Central memory CD8-positive, alpha-beta T cell (primary cell): Measurements from ENCODE around the gene CSF1R.
"Not testable (repeated sequence)": the region's sequence is repeated elsewhere in the genome, so short reads cannot be mapped to it uniquely, and the experiment has no call there.

Experiments
- ATAC-seq: fragments of 150-1000 bp; cut with Tn5 transposase; replicated peaks from 2 replicates; pipeline ENCODE4 v1.10.0; 2022; ENCODE audit warnings: mild to moderate bottlenecking, moderate FRiP score, moderate number of reproducible peaks; ENCODE audit not compliant: poor library complexity, severe bottlenecking; ENCODE audit errors: extremely low read depth
- DNase-seq, 2 donors: peaks; one replicate each; pipeline ENCODE4 v3.0.0; 2021; ENCODE audit warnings: low spot score in 2 of 2
- H3K27ac Mint-ChIP-seq: one replicate; pipeline ENCODE4 v1.8.0; 2022; ENCODE audit warnings: low read depth, mild to moderate bottlenecking, moderate library complexity, mixed read lengths
- H3K27me3 Mint-ChIP-seq: one replicate; pipeline ENCODE4 v1.8.0; 2022; ENCODE audit warnings: mixed read lengths
- H3K36me3 Mint-ChIP-seq: one replicate; pipeline ENCODE4 v1.8.0; 2022; ENCODE audit warnings: mild to moderate bottlenecking, moderate library complexity, mixed read lengths; ENCODE audit not compliant: insufficient read depth
- H3K4me1 Mint-ChIP-seq: one replicate; pipeline ENCODE4 v1.8.0; 2022; ENCODE audit warnings: mixed read lengths
- H3K4me3 Mint-ChIP-seq: one replicate; pipeline ENCODE4 v1.8.0; 2022; ENCODE audit warnings: mild to moderate bottlenecking, moderate library complexity, mixed read lengths
- H3K9me3 Mint-ChIP-seq: one replicate; pipeline ENCODE4 v1.8.0; 2022; ENCODE audit warnings: mixed read lengths

The CSF1R gene

DNA sequence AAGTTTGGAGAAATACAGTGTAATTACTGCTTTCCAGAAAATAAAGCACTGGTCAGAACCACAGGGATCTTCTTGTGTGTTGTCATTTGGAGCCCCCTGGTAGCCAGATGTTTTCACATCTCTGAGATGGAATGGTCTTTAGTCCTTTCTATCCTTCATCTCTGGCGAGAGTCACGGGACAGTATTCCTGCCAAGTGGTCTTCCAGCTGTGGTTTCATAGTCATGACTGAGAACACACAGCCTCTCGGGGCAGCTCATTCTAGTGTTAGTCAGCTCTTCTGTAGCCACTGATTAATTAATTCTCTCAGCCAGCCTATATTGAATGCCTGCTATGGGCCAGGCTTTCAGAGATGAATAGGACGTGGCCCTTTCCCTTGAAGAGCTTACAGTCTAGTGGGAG lies 51.7 kb downstream of the CSF1R start:
- H3K9me3 Mint-ChIP-seq: no peaks in the 10 kb centered on the region
- H3K4me1 Mint-ChIP-seq: no peaks in the 10 kb centered on the region
- DNase-seq (no peak), ATAC-seq (no peak)
- no peaks in the 10 kb centered on the region for H3K27me3 Mint-ChIP-seq
- H3K27ac Mint-ChIP-seq: no peak overlapping the region
- peaks cover 58% of the 10 kb centered on the region for H3K36me3 Mint-ChIP-seq
- H3K4me3 Mint-ChIP-seq: no peak overlapping the region

DNA sequence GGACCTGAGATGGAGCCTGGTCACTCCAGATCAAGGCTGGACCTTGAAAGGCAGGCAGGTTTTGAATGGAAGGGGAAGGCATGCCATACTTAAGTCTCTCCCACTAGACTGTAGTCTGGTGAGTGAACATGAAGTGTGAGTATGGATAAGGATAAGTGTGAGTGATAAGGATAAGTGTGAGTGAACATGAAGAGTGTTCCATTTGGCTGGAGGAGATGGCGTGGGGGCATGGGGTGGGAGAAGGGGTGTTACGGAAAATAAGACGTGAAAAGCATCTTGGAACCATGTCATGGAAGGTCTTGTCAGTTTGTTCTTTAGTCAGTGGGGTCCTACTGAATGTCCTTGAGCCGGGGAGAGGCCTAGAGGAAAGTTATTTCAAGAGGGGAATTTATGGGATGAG lies 53.0 kb downstream of the CSF1R start:
- Mint-ChIP-seq H3K27ac (no peak overlapping the region), H3K36me3 (peaks cover 60% of the 10 kb centered on the region), H3K4me1 (no peaks in the 10 kb centered on the region), H3K27me3 (no peaks in the 10 kb centered on the region), H3K4me3 (no peak overlapping the region), H3K9me3 (no peaks in the 10 kb centered on the region)
- DNase-seq (no peak), ATAC-seq (no peak)

- peaks cover 62% of the 10 kb centered on the region for H3K36me3 Mint-ChIP-seq
- DNase-seq, H3K9me3 Mint-ChIP-seq, H3K4me3 Mint-ChIP-seq, H3K4me1 Mint-ChIP-seq, H3K27me3 Mint-ChIP-seq, ATAC-seq, H3K27ac Mint-ChIP-seq: not testable (repeated sequence)
Observed at GRCh38 chr5:150028047-150028446, 58.3 kb downstream of the CSF1R start.

DNA sequence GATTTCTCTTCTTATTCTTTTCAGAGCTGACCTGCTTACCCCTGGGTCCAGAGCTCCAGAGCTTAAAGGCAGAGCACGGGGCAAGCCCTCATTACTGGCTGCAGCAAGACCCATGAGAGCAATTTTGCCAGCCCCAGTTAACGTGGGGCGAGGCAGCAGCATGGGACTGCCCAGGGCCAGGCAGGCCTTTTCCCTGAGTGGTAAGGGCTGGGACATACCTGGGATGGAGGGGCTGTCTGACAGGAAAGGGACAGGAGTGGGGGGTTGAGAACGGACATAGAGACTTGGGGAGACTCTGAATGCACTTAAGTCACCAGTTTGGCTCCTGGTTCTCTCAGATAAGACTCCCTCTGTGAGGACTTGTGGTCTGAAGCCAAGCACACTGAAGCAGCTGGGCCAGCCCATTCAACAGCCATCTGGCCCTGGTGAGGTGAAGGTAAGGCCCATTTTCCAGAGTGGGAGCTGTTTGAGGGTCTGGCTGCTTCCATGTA lies 59.6 kb downstream of the CSF1R start:
- no peak for DNase-seq
- no peaks in the 10 kb centered on the region for H3K27me3 Mint-ChIP-seq
- H3K27ac Mint-ChIP-seq: no peak overlapping the region
- ATAC-seq: no peak
- peaks cover 71% of the 10 kb centered on the region for H3K36me3 Mint-ChIP-seq
- H3K4me3 Mint-ChIP-seq: no peak overlapping the region
- H3K9me3 Mint-ChIP-seq: no peaks in the 10 kb centered on the region
- no peaks in the 10 kb centered on the region for H3K4me1 Mint-ChIP-seq

GRCh38 chr5:150024346-150024984 lies 61.9 kb downstream of the CSF1R start:
- ATAC-seq: no peak
- Mint-ChIP-seq H3K9me3 (no peaks in the 10 kb centered on the region), H3K4me3 (no peak overlapping the region), H3K27ac (no peak overlapping the region), H3K27me3 (no peaks in the 10 kb centered on the region), H3K4me1 (no peaks in the 10 kb centered on the region), H3K36me3 (peaks cover 74% of the 10 kb centered on the region)
- no peak for DNase-seq

DNA sequence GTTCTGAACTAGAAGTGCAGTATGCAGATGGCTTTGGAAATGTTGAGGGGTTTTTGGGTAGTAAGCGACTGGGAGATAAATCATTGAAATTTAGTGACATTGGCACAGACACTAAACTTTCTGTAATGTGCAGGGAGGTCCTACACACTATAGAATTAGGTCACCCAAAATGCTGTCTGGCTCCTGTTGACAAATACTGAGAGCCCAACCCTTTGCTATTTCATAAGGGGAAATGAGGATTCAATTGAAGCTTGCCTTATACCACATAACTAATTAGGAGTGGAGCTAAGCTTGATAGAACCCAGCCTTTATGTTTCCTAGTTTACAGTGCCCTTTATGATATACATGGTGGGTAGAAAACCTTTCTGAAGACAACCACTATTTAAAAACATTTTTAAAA lies 63.2 kb downstream of the CSF1R start:
- H3K4me1 Mint-ChIP-seq: no peaks in the 10 kb centered on the region
- no peaks in the 10 kb centered on the region for H3K27me3 Mint-ChIP-seq
- ATAC-seq (no peak), DNase-seq (no peak)
- no peak overlapping the region for H3K4me3 Mint-ChIP-seq
- H3K36me3 Mint-ChIP-seq: peaks cover 76% of the 10 kb centered on the region
- H3K27ac Mint-ChIP-seq: no peak overlapping the region
- H3K9me3 Mint-ChIP-seq: no peaks in the 10 kb centered on the region

DNA sequence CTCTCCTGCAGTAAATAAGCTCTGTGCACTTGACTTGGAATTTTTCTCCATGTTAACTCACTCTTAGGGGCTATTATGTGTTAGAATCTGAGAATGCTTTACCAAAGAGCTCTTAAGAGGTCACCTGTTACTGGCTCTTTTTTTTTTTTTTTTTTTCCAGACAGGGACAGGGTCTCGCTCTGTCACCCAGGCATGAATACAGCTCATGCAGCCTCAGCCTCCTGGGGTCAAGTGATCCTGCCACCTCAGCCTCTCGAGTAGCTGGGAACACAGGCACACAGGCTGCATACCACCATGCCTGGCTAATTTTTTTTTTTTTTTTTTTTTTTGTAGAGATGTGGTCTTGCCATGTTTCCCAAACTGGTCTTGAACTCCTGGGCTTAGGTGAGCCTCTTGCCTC lies 63.7 kb downstream of the CSF1R start:
- no peak for ATAC-seq
- H3K36me3 Mint-ChIP-seq: peaks cover 74% of the 10 kb centered on the region
- H3K4me3 Mint-ChIP-seq: no peak overlapping the region
- no peak overlapping the region for H3K27ac Mint-ChIP-seq
- H3K9me3 Mint-ChIP-seq: no peaks in the 10 kb centered on the region
- H3K27me3 Mint-ChIP-seq: no peaks in the 10 kb centered on the region
- DNase-seq: no peak
- no peaks in the 10 kb centered on the region for H3K4me1 Mint-ChIP-seq

DNA sequence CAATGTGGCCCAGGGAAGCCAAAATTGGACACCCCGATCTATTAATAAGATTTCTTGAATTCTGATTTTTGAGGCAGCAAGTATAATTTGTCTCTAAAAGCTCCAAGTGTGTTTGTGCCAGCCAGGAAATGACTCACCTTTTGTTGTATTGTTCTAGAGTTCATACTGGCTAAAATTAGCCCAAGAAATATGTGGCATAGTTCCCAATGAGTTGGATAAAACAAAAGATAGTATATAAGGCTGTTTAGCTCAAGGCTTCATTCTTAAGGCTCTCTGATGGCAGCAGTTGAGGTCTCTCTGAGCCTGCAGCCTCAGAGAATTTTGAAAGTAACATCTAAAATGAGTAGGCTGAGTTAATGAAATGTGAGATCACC lies 64.2 kb downstream of the CSF1R start:
- Mint-ChIP-seq H3K36me3 (peaks cover 74% of the 10 kb centered on the region), H3K27ac (no peak overlapping the region), H3K4me3 (no peak overlapping the region), H3K27me3 (no peaks in the 10 kb centered on the region), H3K9me3 (no peaks in the 10 kb centered on the region), H3K4me1 (no peaks in the 10 kb centered on the region)
- ATAC-seq (no peak), DNase-seq (no peak)

DNA sequence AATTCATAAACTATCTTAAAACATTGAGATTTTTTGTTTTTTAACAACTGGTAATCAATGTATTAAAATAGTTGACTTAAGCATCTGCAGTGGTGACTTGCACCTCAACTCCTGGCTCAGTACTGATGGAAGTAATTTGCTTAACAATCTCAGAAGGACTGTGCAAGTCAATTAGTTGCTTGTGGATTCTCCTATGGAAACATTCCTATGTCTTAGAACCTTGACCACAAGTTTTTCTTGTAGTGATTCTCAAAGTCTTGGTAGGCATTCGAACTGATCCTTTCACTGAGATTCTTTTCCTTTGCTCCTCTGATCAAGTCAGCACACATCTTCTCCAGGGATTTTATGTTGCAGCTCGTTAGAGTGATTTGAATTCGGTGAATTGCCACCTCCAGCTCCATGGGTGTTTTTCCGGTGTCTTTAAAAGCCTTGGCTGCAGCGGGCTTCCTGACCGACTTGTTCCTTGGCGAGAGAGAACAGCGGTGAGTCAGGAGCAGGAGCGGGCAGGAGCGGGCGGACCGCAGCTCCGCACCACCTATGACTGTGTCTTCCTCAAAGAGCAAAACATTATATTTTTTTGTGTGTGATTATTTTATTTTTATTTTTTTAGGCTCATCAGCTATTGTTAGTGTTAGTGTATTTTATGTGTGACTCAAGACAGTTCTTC lies 64.7 kb downstream of the CSF1R start:
- ATAC-seq (no peak), DNase-seq (no peak)
- Mint-ChIP-seq H3K4me3 (no peak overlapping the region), H3K27ac (no peak overlapping the region), H3K4me1 (no peaks in the 10 kb centered on the region), H3K36me3 (peaks cover 75% of the 10 kb centered on the region), H3K27me3 (no peaks in the 10 kb centered on the region), H3K9me3 (no peaks in the 10 kb centered on the region)

DNA sequence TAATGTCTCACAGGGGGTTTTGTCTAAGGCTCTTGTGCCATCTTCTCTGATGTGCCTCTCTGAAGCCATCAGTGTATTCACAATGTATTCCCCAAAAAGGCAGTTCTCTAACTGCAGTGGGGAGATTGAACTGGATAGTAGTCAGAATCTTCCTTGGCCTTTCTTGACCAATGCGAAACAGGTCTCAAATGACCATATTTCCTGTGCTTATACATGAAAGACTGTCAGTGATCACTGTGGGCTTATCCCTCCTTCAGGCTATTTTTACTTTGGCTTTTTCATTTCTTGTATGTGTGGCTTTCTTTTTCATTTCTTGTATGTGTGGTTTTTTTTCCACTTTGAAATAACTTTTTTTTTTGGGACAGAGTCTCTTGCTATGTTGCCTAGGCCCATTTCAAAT lies 66.1 kb downstream of the CSF1R start:
- H3K9me3 Mint-ChIP-seq: no peaks in the 10 kb centered on the region
- DNase-seq (no peak), ATAC-seq (no peak)
- H3K27ac Mint-ChIP-seq: no peak overlapping the region
- H3K36me3 Mint-ChIP-seq: peaks cover 70% of the 10 kb centered on the region
- H3K4me3 Mint-ChIP-seq: no peak overlapping the region
- H3K4me1 Mint-ChIP-seq: no peaks in the 10 kb centered on the region
- H3K27me3 Mint-ChIP-seq: no peaks in the 10 kb centered on the region

DNA sequence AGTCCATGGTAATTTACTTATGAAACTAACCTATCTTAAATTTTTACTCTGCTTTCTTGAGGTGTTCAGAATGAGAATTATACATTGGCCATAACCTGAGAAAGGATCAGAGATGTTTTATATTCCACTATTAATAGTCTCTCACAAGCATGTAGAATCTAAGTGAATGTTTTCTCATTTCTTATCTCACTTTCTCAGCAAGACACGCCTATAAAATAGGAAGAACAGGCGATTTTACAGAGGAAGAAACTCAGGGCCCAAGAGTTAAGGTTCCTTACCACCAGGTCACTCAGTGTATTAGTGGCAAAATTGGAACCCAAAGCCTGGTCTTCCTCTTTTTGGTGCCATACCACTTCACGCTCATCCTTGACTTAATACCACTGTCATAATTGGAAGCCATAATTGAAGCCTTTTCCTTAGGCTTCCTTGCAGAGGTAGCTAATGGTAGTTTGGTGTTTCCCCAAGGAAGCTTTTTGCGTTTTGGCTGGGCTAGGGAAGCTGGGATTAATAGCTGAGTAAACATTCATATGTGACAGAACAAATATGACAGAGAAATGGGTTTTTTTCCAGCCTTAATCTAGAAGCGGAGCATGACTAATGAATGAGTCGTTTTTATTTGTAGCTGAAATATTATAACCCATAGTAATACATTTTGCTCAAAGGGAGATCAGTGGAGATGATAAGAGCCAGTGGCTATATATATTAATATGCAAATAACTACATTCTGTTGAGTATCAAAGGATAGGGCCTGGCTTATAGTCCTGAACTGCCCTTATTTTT lies 68.9 kb downstream of the CSF1R start:
- Mint-ChIP-seq H3K36me3 (peaks cover 68% of the 10 kb centered on the region), H3K27me3 (no peaks in the 10 kb centered on the region), H3K27ac (no peak overlapping the region), H3K9me3 (no peaks in the 10 kb centered on the region), H3K4me1 (no peaks in the 10 kb centered on the region), H3K4me3 (no peak overlapping the region)
- DNase-seq (no peak), ATAC-seq (no peak)

DNA sequence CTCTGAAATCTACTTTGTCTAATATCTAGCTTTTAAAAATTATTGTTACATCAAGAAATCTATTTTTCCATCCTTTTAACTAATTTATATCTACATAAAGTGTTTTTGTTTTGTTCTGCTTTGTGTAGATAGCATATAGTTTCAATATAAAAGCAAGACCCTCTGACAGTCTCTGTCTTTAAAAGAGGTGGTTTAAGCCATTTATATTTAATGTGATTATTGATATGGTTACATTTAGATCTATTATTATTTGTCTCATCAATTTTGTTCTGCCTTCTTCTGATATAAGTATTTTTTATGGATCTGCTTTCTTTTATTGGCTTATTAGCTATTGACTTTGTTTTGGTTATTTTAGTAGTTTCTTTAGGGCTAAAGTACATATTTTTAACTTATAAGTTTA lies 69.8 kb downstream of the CSF1R start:
- H3K36me3 Mint-ChIP-seq: peaks cover 65% of the 10 kb centered on the region
- DNase-seq: no peak

GRCh38 chr5:150015415-150015814 lies 70.9 kb downstream of the CSF1R start:
- no peak overlapping the region for H3K27ac Mint-ChIP-seq
- ATAC-seq (no peak), DNase-seq (no peak)
- no peaks in the 10 kb centered on the region for H3K9me3 Mint-ChIP-seq
- no peaks in the 10 kb centered on the region for H3K27me3 Mint-ChIP-seq
- H3K4me3 Mint-ChIP-seq: no peak overlapping the region
- no peaks in the 10 kb centered on the region for H3K4me1 Mint-ChIP-seq
- H3K36me3 Mint-ChIP-seq: peaks cover 61% of the 10 kb centered on the region

More for the DNA sequence above, 69.8 kb downstream of the CSF1R start:
- Mint-ChIP-seq H3K27ac (no peak overlapping the region), H3K27me3 (no peaks in the 10 kb centered on the region), H3K9me3 (no peaks in the 10 kb centered on the region), H3K4me1 (no peaks in the 10 kb centered on the region), H3K4me3 (no peak overlapping the region)
- no peak for ATAC-seq
